ENCODE results near the gene CMTR2.
"Not testable (repeated sequence)": the region's sequence is repeated elsewhere in the genome, so short reads cannot be mapped to it uniquely, and the experiment has no call there.

The CMTR2 gene

GRCh38 chr16:71319999-71320398, 30.8 kb upstream of the CMTR2 start:
- TF ChIP-seq CTCF (IDR thresholded peaks at IDR 0.05; ENCODE audit: low read depth, low read length), result no peak

DNA sequence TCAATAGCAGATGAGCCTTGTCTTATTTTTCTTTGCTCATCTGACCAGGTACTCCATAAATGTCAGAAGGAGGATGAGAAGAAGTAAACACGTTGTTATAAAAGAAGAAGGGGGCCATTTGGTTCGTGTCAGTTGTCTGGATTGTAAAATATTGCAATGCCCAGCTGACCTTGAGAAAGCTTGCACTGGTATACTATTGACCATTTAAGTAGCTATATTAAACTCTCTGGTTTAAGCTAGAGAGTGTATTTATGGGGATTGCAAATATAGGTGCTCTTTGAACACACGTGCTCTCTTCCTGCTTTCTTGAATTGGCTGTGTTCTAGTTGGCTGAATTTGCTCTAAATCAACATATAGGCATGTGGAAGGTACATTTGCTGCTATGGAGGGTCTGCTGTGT, 26.1 kb upstream of the CMTR2 start:
- no peak for DNase-seq (ENCODE audit: extremely low read depth, low read depth)
- no peak for TF ChIP-seq CTCF (IDR thresholded peaks at IDR 0.05; ENCODE audit: low read depth, low read length)

More at GRCh38 chr16:71319999-71320398, 30.8 kb upstream of the CMTR2 start:
- no peak for DNase-seq (ENCODE audit: extremely low read depth, low read depth)

DNA sequence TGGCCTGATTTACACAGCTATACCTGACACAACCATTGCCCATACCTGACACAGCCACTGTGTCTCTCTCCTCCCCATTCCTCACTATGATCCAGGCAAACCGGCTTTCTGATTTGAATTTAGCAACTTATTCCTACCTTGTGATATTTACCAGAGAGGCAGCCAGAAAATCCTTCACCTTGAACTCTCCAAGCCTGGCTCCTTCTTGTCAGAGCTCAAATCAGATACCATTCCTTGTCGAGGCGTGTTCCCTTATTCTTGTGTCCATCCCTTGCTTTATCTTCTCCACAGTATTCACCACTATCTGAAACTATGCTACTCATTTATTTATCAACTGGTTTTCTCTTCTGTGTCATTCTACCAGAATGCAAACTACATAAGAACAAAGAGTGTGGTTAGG, 24.4 kb upstream of the CMTR2 start:
- DNase-seq (ENCODE audit: extremely low read depth, low read depth), result not testable (repeated sequence)

DNA sequence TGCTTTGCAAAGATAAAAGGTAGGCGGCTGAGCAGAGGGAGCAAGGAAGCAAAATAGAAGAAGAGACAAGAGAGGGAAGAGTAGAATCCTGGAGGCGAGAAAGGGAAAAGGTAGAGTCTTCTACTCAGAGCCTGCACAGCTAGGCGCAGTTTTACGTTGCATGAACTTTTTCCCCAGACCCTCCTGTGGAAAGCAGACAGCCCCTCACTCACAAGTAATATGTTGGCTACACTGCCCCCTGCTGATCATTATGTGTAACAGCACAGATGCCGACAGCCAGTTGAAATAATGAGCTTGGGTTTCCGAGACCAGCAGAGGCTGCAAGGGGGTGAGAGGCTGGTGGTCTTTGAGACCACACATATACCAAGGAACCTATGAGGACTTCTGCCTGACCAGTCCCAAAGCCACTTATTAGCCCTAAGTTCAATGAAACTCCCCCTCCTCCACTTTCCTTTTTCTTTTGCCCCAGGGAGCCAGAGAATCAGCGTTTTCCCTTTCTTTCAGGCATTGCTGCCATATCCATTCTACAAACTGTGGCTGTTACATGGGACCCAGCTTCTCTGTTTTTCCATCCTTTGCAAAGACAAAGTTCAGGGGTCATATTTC, 22.5 kb upstream of the CMTR2 start:
- DNase-seq (ENCODE audit: extremely low read depth, low read depth), result no peak

GRCh38 chr16:71303938-71304337, 14.7 kb upstream of the CMTR2 start:
- TF ChIP-seq CTCF (IDR thresholded peaks at IDR 0.05; ENCODE audit: low read depth, low read length), result no peak
- DNase-seq (ENCODE audit: extremely low read depth, low read depth), result no peak

More for the DNA sequence above, 22.5 kb upstream of the CMTR2 start:
- TF ChIP-seq CTCF (IDR thresholded peaks at IDR 0.05; ENCODE audit: low read depth, low read length), result peak; percentile 72

- DNase-seq (ENCODE audit: extremely low read depth, low read depth), result no peak
- no peak for TF ChIP-seq CTCF (IDR thresholded peaks at IDR 0.05; ENCODE audit: low read depth, low read length)
Observed at GRCh38 chr16:71297341-71297634, 8.1 kb upstream of the CMTR2 start.

- TF ChIP-seq CTCF (IDR thresholded peaks at IDR 0.05; ENCODE audit: low read depth, low read length), result no peak
- no peak for DNase-seq (ENCODE audit: extremely low read depth, low read depth)
Observed at GRCh38 chr16:71296584-71297340, 7.6 kb upstream of the CMTR2 start.

- TF ChIP-seq CTCF (IDR thresholded peaks at IDR 0.05; ENCODE audit: low read depth, low read length), result no peak
- no peak for DNase-seq (ENCODE audit: extremely low read depth, low read depth)
Observed at GRCh38 chr16:71295950-71296349, 6.7 kb upstream of the CMTR2 start.
